RPMI8226 (cell line): ENCODE results near the gene L3HYPDH.
"Not testable (repeated sequence)": the region's sequence is repeated elsewhere in the genome, so short reads cannot be mapped to it uniquely, and the experiment has no call there.

Source experiments
- DNase-seq: peaks from one replicate; pipeline ENCODE4 v3.0.0-alpha.2; 2015

L3HYPDH gene

DNA sequence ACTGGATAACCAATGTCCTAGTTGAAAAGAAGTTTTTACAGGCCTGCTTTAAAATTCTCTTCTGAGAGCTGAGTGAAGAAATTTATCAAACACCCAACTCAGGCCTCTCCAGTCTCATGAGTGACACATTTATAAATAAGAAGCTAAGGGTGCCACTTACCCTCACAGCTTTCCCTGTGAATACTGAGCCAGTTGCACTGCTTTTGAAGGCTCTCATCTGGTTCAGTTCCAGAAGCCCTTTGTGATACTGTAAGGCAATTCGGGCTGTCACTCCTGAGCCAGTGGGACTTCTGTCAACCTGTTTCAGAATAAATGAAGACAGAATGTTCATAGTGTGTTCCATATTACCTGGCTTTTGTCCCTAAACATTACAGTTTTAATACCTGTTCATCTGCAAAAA is 8.5 kb downstream of the L3HYPDH start:
- DNase-seq: no peak

GRCh38 chr14:59474172-59474571 is 10.0 kb downstream of the L3HYPDH start:
- DNase-seq: no peak

DNA sequence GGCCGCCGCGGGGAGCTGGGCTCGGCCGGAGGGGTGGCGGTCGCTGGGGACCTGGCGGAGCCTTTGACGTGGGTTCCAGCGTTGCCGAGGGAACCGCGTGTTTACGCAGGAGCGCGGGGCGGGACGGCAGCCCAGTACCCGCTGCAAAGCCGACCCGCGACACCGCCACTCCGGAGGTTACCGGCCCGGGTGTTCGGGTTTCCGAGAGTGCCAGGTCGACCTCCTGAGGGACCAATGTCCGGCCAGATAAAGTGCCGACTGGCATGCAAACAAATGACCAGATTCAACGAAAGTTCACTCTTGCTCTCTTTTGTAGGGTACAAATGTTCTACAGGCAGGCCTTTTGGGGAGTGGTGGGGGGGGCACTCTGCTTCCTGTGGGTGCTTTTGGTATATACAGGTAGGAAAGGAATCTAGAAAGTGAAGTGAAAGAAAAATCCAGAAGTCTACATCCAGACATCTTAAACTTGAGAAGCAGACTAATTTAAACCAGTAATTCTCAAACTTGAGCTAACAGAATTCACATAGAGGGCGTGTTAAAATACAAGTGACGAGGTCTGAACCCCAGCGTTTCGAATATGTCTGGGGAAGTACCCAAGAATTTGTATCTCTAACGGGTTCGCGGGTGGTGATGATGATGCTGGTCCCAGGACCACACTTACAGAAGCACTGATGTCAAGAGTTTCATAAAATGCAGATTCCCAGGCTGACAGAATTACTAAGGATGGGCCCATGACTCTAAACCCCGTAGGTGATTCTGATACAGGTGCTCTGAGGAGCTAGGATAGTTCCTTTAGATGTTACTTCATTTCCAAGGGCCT is 18.7 kb downstream of the L3HYPDH start, which contains the start of gene GPR135:
Gene GPR135 (minus strand): TSS at position 65 of the 820 bp plus-strand sequence. CDS start 154 bp downstream, outside the sequence.
- no peak for DNase-seq

- DNase-seq: no peak
Measured at GRCh38 chr14:59464486-59465315, 19.5 kb downstream of the L3HYPDH start.

DNA sequence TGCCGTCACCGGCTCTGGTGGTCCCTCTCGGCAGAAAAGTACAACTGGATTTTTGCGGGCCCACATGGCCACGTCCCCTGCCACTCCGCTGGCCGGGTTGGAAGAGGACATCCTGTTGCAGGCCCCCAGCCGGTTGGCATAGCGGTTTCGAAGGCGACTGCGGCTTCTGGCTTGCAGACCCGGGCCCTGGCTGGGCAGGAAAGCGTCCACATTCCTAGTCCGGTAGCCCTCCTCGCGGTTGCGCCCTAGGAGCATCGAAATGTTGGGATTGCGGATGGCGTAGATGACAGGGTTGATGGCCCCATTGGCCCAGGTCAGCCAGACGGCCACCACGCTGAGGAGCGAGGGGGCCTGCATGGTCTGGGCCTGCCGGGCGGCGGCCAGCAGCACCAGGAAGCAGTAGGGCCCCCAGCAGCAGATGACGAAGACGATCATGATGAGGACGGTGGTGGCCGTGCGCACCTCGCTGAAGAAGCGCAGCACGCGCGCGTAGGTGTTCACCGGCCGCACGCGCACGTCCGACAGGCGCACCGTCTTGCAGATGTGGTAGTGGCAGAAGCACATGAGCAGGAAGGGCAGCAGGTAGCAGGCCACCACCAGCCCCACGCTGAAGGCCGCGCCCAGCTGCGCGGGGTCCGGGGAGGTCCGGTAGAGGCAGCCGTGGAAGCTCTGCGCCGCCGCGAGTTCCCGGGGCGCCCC is 20.3 kb downstream of the L3HYPDH start:
- no peak for DNase-seq

DNA sequence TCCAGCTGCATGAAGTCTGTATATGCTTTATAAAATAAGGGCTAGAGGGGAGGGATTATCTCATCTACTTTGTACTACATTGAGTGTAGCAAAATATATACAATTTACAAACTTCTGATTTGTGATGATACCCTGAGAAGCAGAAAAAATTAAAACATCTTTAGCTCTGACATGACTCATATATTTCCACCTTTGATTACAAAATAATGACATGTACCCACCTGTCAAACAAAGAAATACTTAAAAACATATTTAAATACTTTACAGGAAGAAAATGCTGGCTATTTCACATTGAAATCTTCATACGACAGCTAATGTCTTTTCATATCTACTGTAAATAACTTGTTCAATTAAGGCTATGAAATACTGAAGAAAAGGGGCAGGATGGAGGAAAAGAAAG is 22.3 kb downstream of the L3HYPDH start:
- DNase-seq: no peak

DNA sequence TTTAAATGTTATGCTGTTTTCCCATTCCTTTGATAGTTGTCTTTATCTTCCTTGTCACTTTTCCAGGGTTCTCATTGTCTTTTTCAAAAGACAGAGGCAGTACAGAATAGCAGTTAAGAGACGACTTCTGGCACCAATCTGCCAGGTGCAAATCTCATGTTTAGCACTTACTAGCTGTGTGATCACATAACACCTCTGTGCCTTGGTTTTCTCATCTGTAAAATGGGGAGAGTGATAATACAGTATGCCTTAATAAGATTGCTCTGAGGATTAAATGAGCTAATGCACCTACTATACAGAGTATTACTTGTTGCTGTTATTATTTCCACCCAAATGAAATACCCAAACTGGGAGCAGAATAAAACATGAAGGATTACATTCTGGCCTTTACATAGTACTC is 23.8 kb downstream of the L3HYPDH start:
- no peak for DNase-seq

DNA sequence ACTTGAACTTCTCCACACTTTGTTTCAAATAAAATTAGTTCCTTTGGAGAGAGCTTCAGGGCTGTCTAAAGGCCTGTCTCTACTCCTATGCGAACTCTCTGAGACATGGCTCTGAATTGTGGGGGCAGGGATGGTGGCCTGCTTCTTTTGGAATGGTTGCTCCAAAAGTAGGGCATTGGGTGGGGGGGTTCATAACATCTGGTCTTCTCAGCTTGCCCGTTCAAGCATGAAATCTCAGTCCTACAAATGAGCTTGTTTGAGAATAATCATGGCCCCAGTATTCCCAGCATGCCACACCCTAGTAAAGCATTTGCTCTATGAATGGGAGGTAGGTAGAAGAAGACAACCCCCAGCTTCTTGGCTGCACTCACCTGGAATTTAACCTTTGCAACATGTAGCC is 25.7 kb downstream of the L3HYPDH start:
- no peak for DNase-seq

- no peak for DNase-seq
Measured at GRCh38 chr14:59455411-59455810, 28.8 kb downstream of the L3HYPDH start.

- DNase-seq: no peak
Measured at GRCh38 chr14:59454139-59454538, 30.1 kb downstream of the L3HYPDH start.

GRCh38 chr14:59451849-59452248 is 32.4 kb downstream of the L3HYPDH start:
- no peak for DNase-seq

DNA sequence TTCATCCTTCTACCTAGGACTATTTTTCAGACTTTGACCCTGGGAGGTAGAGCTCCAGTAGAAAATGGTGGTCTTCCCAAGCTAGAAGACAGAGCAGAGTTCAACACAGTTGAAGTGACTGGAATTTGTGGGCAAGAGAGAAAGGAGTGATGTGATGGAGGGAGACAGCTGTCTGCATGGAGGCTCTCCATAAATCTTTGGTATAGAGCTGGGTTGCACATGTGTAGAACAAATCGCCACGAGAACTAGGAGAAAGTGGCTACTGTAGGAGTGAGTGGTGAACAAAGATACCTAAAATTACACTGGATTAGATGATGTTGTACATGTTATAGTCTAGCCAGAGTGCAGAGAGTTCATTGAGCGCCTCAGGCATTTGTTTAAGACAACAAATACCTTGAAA is 33.5 kb downstream of the L3HYPDH start:
- DNase-seq: no peak

DNA sequence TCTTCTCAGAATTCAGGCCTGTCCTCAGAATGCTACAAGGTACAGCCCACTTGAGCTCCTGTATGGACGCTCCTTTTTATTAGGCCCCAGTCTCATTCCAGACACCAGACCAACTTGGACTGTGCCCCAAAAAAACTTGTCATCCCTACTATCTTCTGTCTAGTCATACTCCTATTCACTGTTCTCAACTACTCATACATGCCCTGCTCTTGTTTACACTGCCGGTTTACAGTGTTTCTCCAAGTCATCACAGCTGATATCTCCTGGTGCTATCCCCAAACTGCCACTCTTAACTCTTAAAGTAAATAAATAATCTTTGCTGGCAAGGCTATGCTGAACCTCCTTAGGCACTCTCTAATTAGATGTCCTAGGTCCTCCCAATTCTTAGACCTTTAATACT is 35.5 kb downstream of the L3HYPDH start:
- not testable (repeated sequence) for DNase-seq

DNA sequence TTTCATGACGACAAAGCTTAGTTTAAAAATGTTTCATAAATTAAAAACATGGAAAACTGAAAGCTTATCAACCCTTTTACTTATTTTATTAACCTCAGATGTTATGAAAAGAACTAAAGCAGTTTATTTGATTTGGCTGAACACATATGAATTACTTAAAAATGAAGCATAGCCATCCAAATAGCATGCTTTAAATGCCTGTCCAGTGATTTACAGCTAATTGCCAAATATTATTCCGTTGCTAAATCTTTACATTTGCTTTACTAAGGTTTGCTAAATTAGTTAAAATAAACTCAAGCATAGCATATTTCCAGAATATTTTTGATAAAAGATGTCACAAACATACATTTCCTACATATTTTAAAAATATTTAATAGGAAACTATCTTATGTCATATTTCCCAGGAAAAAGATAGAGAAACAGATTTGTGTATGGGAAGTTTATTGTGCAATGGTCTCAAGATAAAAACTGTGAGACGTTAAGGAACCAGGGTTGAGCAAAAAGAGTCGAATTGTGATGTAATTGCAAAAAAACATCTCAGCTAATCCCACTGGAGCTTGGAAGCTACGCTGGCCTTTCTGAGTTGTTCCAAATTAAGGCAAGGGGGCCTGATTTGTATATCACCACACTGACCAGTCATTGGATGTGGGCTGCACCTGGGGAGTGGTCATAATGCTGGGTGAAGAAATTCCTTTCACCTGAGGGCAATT is 44.8 kb downstream of the L3HYPDH start:
- DNase-seq: no peak

GRCh38 chr14:59438195-59438647 is 46.0 kb downstream of the L3HYPDH start:
- no peak for DNase-seq

DNA sequence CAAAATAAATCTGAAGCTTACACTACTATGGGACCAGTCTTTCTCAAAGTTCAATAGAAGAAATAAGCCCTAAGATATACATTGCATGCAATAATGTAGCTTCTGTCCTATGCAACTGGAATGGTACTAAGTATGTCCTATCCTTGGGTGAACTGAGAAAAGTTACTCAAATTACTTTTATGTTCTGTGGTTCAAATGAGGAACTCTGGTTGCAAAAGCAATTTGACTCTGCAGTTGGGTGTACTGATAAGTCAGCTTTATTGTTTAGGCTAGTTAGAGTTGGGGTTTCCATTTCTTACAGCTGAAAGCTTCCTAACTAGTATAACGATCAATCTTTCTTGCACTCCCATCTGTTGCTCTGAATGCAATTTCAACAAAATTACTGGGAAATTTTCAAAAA is 48.2 kb downstream of the L3HYPDH start:
- no peak for DNase-seq

DNA sequence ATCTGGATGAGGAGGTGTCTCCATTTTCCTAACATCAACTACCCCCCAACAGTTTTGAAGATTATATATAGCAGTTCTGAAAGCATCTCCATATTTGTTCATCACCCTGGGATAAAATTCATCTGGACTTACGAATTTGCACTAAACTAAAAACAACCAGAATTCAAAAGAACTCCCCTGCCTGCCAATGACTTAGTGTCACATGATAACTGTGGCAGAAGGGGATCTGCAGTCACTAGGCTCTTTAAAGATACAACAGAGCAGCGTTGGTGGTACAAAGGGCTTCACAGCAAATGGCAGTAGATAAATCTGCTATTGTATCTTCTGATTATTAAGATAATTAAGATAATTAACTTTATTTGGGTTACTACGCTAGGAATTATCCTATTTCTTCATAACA is 49.1 kb downstream of the L3HYPDH start:
- no peak for DNase-seq

DNA sequence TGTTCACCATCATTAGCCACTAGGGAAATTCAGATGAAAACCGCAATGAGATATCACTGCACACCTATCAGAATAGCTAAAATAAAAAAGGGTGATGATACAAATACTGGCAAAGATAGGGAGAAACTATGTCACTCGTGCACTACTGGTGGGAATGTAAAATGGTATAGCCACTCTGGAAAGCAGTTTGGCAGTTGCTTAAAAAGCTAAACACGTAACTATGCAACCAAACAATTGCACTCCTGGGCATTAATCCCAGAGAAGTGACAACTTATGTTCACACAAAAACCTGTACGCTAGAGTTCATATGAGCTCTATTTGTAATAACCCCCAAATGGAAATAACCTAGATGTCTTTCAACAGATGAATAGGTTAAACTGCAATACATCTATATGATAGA is 54.4 kb downstream of the L3HYPDH start:
- DNase-seq: no peak

- no peak for DNase-seq
Measured at GRCh38 chr14:59428581-59429012, 55.6 kb downstream of the L3HYPDH start.

DNA sequence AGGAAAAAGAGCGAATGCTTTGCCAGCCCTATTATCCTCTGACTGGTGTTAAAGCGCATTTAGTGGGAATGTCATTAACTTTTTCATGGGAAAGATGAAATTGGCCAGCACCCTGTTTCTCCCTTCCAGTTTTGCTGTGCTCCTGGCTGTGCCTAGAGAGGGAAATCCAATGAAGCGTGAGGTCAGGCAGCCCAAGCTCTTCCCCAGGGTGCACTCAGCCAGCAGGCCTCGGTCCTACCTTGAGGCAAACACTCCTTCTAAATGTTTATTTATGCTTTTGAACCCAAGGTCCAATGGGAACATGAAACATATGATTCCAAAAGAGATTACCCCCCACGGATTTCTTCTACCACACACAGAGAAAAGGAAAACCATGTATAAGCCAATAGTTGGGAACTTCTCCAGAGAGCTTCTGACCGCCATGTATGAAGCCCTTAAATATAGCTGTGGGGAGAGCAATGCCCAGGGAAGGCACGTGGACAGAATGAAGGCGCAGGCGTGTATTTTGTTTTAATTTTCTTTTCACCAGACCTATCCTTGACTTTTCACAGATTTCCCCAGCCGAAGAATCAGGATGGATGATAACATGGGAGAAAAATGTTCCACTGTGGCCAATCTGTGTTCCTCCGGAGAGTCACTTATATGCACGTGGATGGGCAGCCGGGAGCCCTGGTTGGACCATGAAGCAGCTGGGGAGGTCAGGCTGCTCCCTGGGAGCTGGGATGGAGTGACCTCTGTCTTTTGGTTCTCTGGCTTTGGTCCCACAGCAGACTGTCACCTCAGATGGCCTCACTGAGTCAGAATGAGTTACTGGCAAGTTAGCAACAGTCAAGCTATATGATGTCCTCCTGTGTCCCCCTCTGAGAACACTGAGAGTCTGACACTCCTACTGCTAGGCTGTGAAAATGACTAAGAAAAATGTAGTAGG is 56.3 kb downstream of the L3HYPDH start:
- no peak for DNase-seq

DNA sequence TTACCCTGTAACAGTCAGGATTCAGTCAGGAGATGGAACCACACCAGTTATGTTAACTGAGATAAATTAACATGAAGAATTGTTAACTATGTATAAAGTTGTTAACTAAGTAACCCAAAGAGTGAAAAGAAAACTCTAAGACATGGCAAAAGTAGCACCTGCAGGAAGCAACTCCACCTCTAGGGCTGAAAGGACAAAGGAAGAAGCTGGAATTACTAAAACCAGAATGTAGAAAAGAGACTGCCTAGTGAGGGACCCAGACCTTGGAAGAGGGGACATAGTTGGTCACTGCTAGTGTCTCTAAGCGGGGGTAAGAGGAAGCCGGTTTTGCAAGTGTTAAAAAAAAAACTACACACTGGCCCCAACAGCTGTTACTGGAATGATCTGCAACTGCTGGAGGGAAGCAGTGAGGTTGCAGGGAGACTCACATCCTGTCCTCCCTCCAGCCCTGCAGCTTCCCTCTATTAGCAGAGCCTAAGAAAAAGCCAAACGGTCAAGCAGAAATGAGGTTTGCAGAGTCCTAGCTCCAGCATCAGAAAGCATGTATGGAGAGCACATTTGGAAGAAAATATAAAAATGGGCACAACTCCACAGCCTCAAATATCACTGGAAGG is 58.8 kb downstream of the L3HYPDH start:
- DNase-seq: no peak
